ENCODE measurements around the gene TAF5L.
"Not testable (repeated sequence)": the region's sequence is repeated elsewhere in the genome, so short reads cannot be mapped to it uniquely, and the experiment has no call there.

Gene TAF5L

DNA sequence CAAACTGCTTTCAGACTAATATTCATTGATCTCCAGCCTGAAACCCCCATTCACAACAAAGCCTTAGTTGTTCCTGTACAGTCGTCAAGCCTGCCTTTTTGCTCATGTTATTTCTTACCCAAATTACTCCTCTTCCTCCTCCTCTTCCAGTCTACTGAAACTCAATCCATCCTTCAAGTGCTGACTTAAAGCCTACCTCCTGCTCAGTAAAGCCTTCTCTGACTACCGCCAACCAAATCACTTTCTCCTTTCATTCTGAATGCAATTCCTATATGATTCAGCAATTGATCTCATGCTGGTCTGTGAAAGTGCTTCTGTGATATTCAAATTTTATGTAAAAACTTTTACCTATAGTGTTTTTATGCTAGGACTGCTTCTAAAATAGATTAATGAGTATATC lies 18.6 kb downstream of the TAF5L start:
- Histone ChIP-seq H3K4me1 (ENCODE audit: control insufficient read depth, insufficient read depth, low read length) (no peaks in the 10 kb centered on the region), H3K36me3 (ENCODE audit: control insufficient read depth in 2 of 2, insufficient read depth in 2 of 2, low read length in 2 of 2) (peaks cover 48 to 53% of the 10 kb centered on the region in 2 donors), H3K9ac (ENCODE audit: low read length in 2 of 2) (no peak overlapping the region), H3K27me3 (ENCODE audit: control insufficient read depth in 1 of 2, insufficient read depth in 2 of 2, low read length in 2 of 2) (no peaks in the 10 kb centered on the region), H3K4me3 (ENCODE audit: low read length in 2 of 2) (no peak overlapping the region), H3K9me3 (ENCODE audit: control insufficient read depth in 2 of 2, low read length in 2 of 2) (no peaks in the 10 kb centered on the region), H3K27ac (ENCODE audit: low read length) (no peak overlapping the region)

DNA sequence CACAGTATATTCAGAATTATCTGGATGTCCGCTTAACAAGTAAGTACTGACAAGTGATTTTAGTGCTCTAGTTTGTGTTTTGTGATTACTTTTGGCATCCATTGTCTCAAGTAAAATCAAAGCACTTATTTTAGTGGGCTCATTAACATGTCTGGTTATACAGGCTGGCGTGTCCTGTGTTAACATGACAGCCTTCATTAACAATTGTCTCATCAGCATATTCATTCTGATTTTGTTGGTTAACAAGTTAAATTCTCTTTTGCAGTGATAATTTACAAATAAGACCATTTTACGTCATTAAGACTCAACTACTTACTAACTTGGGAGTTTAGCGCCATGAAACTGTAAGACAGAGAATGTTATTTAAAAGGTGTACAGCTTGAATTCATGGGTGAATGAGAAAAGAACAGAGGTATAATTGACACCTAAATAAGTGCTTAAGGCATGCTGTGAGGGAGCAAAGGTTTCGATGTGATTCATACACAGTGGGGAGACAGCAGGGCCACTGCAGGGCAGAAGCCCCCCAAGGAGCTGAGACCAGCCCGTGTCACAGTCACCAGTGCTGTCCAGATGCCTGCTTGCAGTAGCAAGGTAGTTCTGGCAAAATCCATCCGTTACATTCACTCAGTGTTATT lies 22.4 kb downstream of the TAF5L start:
- Histone ChIP-seq H3K4me1 (ENCODE audit: control insufficient read depth, insufficient read depth, low read length) (no peaks in the 10 kb centered on the region), H3K9me3 (ENCODE audit: control insufficient read depth in 2 of 2, low read length in 2 of 2) (no peaks in the 10 kb centered on the region), H3K27me3 (ENCODE audit: control insufficient read depth in 1 of 2, insufficient read depth in 2 of 2, low read length in 2 of 2) (no peaks in the 10 kb centered on the region), H3K9ac (ENCODE audit: low read length in 2 of 2) (no peak overlapping the region), H3K4me3 (ENCODE audit: low read length in 2 of 2) (no peak overlapping the region), H3K36me3 (ENCODE audit: control insufficient read depth in 2 of 2, insufficient read depth in 2 of 2, low read length in 2 of 2) (peaks cover 36% of the 10 kb centered on the region in 2 donors), H3K27ac (ENCODE audit: low read length) (no peak overlapping the region)

DNA sequence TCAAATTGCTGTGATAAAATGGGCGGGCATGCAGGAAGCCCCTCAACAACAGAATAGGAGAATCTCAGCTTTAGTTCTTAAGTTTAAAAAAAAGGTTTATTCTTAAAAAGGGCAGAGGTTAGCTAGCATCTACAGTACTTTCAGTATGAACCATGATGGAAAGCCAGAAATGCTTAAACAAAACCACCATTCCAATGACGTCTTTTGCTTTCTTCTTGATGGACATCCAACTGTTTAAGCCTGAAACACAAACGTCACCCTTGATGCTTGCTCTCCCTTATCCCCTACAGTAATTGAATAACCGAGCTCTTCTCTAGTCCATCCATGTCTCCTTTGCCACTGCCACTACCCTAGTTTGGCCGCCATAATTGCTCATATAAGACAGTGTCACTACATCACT lies 25.7 kb downstream of the TAF5L start:
- Histone ChIP-seq H3K27me3 (ENCODE audit: control insufficient read depth in 1 of 2, insufficient read depth in 2 of 2, low read length in 2 of 2) (no peaks in the 10 kb centered on the region), H3K4me1 (ENCODE audit: control insufficient read depth, insufficient read depth, low read length) (peaks cover 12% of the 10 kb centered on the region), H3K9ac (ENCODE audit: low read length in 2 of 2) (no peak overlapping the region), H3K9me3 (ENCODE audit: control insufficient read depth in 2 of 2, low read length in 2 of 2) (no peaks in the 10 kb centered on the region), H3K36me3 (ENCODE audit: control insufficient read depth in 2 of 2, insufficient read depth in 2 of 2, low read length in 2 of 2) (peaks cover 26 to 29% of the 10 kb centered on the region in 2 donors), H3K4me3 (ENCODE audit: low read length in 2 of 2) (no peak overlapping the region), H3K27ac (ENCODE audit: low read length) (no peak overlapping the region)

DNA sequence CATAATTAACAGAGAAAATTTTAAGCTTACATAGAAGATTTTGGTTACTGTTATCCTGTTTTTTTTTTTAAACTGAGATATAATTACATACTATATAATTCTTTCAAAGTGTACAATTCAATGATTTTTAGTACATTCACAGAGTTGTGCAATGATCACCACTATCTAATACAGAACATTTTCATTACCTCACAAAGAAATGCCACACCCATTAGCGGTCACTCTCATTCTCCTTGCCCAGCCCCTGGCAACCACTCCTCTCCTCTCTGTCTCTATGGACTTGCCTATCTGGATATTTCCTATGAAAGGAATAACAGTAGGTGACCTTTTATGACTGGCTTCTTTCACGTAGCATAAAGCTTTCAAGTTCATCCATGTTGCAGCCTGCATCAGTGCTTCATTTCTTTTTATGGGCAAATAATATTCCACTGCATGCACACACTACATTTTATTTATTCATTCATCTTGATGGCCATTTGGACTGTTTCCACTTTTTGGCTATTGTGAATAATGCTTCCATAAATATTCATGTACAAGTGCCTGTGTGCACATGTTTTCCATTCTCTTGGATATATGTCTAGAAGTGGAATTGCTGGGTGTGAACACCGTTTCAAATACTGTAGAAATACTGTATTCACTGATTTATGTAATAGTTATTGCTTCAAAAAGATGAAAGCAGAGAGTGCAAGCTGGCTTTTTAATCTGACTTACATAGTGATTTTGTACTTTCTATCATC lies 26.5 kb downstream of the TAF5L start:
- H3K4me1 ChIP-seq (ENCODE audit: control insufficient read depth, insufficient read depth, low read length) = peaks cover 12% of the 10 kb centered on the region
- H3K36me3 ChIP-seq (ENCODE audit: control insufficient read depth in 2 of 2, insufficient read depth in 2 of 2, low read length in 2 of 2) = peaks cover 29 to 30% of the 10 kb centered on the region in 2 donors
- no peak overlapping the region for H3K27ac ChIP-seq (ENCODE audit: low read length)

DNA sequence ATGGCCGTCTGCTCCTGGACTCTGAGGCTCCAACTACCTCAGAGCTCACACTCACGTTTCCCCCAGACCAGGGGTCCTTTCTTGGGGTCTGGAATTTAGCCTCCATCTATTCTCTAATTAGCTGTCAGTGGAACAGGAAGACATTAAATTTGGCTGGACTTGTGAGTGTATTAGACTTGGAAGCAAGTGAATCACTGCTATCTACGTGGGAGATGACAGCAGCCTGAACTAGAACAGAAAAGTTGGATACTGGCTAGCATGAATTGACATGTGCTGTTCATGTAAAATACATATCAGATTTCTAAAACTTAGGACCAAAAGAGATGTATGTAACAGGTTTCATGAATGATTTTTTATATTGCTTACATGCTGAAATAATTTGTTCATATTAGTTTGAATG lies 28.0 kb downstream of the TAF5L start:
- no peaks in the 10 kb centered on the region for H3K27me3 ChIP-seq (ENCODE audit: control insufficient read depth in 1 of 2, insufficient read depth in 2 of 2, low read length in 2 of 2)
- H3K27ac ChIP-seq (ENCODE audit: low read length) = peak overlapping the region; percentile 73
- H3K4me3 ChIP-seq (ENCODE audit: low read length in 2 of 2) = peak overlapping the region in 1 of 2 donors; percentile 54
- H3K36me3 ChIP-seq (ENCODE audit: control insufficient read depth in 2 of 2, insufficient read depth in 2 of 2, low read length in 2 of 2) = peaks cover 35 to 36% of the 10 kb centered on the region in 2 donors
- peak overlapping the region in 1 of 2 donors; percentile 58 for H3K9ac ChIP-seq (ENCODE audit: low read length in 2 of 2)
- peaks cover 12% of the 10 kb centered on the region for H3K4me1 ChIP-seq (ENCODE audit: control insufficient read depth, insufficient read depth, low read length)
- no peaks in the 10 kb centered on the region for H3K9me3 ChIP-seq (ENCODE audit: control insufficient read depth in 2 of 2, low read length in 2 of 2)

More for the DNA sequence above, 26.5 kb downstream of the TAF5L start:
- no peak overlapping the region for H3K4me3 ChIP-seq (ENCODE audit: low read length in 2 of 2)
- H3K27me3 ChIP-seq (ENCODE audit: control insufficient read depth in 1 of 2, insufficient read depth in 2 of 2, low read length in 2 of 2) = no peaks in the 10 kb centered on the region
- H3K9ac ChIP-seq (ENCODE audit: low read length in 2 of 2) = no peak overlapping the region
- H3K9me3 ChIP-seq (ENCODE audit: control insufficient read depth in 2 of 2, low read length in 2 of 2) = no peaks in the 10 kb centered on the region

DNA sequence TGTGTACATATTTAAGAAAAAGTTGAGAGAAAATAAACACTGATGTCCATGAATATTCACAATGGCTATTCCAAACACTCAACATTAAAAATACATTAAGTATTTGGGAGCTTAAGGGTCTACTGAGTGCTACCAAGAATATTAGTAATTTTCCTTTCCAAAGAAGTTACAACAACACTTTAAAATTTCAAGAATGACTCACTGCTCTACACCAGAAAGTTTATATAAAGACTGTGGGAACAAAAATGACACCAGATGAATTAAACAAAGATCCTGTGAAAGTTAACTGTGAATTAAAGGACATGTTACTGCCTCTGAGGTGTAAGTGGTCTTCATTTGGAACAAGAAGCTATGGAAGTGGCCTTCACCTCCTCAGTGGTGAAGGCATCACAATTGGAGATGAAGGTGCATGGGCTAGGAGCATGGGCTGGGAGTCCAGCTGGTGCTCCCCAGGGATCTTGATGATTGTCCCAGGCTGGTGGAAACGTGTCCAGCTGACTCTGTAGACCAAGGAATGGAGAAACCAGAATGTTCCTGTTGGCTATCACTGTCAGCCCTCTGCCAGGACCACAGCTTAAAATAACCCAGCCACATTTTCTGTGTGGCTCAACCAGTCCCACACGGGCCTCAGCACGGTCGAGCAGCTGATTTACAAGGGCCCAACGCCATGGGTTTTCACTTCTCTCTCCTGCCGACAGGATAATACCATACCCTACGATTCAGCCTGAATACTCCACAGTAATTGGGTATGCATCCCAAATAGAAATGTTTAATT lies 28.8 kb downstream of the TAF5L start:
- H3K4me3 ChIP-seq (ENCODE audit: low read length in 2 of 2) = peak overlapping the region in 1 of 2 donors; percentile 54
- H3K27me3 ChIP-seq (ENCODE audit: control insufficient read depth in 1 of 2, insufficient read depth in 2 of 2, low read length in 2 of 2) = no peaks in the 10 kb centered on the region
- peak overlapping the region in 1 of 2 donors; percentile 58 for H3K9ac ChIP-seq (ENCODE audit: low read length in 2 of 2)
- H3K36me3 ChIP-seq (ENCODE audit: control insufficient read depth in 2 of 2, insufficient read depth in 2 of 2, low read length in 2 of 2) = peaks cover 31 to 34% of the 10 kb centered on the region in 2 donors
- no peaks in the 10 kb centered on the region for H3K9me3 ChIP-seq (ENCODE audit: control insufficient read depth in 2 of 2, low read length in 2 of 2)
- peak overlapping the region; percentile 73 for H3K27ac ChIP-seq (ENCODE audit: low read length)
- peaks cover 12% of the 10 kb centered on the region for H3K4me1 ChIP-seq (ENCODE audit: control insufficient read depth, insufficient read depth, low read length)

DNA sequence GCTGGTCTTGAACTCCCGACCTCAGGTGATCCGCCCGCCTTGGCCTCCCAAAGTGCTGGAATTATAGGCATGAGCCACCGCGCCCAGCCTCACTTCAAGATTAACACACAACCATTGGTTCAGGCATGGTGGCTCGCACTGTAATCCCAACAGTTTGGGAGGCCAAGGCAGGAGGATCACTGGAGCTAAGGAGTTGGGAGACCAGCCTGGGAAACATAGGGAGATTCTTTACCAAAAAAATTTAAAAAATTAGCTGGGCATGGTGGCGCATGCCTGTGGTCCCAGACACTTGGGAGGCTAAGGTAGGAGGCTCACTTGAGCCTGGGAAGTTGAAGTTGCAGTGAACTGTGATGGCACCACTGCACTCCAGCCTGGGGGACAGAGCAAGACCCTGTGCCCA lies 30.0 kb downstream of the TAF5L start:
- Histone ChIP-seq H3K27ac (ENCODE audit: low read length) (peak overlapping the region; percentile 1), H3K36me3 (ENCODE audit: control insufficient read depth in 2 of 2, insufficient read depth in 2 of 2, low read length in 2 of 2) (peaks cover 18 to 26% of the 10 kb centered on the region in 2 donors), H3K4me1 (ENCODE audit: control insufficient read depth, insufficient read depth, low read length) (peaks cover 12% of the 10 kb centered on the region)
- not testable (repeated sequence) for H3K27me3 ChIP-seq (ENCODE audit: control insufficient read depth in 1 of 2, insufficient read depth in 2 of 2, low read length in 2 of 2); H3K9me3 ChIP-seq (ENCODE audit: control insufficient read depth in 2 of 2, low read length in 2 of 2); H3K9ac ChIP-seq (ENCODE audit: low read length in 2 of 2); H3K4me3 ChIP-seq (ENCODE audit: low read length in 2 of 2)

DNA sequence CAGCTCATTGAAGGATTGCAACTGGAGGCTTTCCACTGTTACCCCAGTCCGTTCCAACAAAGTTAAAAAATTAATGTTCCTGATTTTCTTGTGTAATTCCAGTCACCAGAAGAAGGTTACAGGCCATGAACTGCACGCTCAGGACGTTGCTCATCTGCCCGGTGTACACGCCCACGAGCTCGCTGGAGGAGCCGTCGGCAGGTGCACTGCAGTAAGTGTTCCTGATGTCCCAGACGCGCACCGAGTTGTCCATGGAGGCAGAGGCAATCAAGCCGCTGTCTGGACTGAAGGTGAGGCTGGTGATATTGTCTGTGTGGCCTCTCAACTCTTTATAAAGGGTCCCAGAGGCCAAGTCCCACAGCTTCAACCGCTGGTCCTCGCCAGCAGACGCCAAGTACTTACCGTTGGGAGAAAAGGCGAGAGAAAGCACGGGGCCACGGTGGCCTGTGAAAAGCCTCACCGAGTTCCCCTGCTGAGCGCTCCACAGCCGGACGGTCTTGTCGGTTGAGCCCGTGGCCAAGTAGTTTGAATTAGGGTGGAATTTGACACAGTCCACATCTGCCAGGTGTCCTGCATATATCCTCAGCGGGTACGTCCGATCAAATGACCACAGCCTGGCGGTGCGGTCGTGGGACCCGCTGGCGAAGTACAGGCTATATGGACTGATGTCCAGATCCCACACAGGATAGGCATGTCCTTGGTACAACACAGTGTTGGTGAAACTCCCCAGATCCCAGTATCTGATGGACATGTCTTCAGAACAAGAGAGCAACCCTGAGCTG lies 31.5 kb downstream of the TAF5L start:
- H3K4me1 ChIP-seq (ENCODE audit: control insufficient read depth, insufficient read depth, low read length) = peaks cover 12% of the 10 kb centered on the region
- H3K36me3 ChIP-seq (ENCODE audit: control insufficient read depth in 2 of 2, insufficient read depth in 2 of 2, low read length in 2 of 2) = peaks cover 15 to 22% of the 10 kb centered on the region in 2 donors
- no peak overlapping the region for H3K4me3 ChIP-seq (ENCODE audit: low read length in 2 of 2)
- H3K9ac ChIP-seq (ENCODE audit: low read length in 2 of 2) = no peak overlapping the region
- H3K27me3 ChIP-seq (ENCODE audit: control insufficient read depth in 1 of 2, insufficient read depth in 2 of 2, low read length in 2 of 2) = no peaks in the 10 kb centered on the region
- H3K9me3 ChIP-seq (ENCODE audit: control insufficient read depth in 2 of 2, low read length in 2 of 2) = no peaks in the 10 kb centered on the region
- H3K27ac ChIP-seq (ENCODE audit: low read length) = no peak overlapping the region

DNA sequence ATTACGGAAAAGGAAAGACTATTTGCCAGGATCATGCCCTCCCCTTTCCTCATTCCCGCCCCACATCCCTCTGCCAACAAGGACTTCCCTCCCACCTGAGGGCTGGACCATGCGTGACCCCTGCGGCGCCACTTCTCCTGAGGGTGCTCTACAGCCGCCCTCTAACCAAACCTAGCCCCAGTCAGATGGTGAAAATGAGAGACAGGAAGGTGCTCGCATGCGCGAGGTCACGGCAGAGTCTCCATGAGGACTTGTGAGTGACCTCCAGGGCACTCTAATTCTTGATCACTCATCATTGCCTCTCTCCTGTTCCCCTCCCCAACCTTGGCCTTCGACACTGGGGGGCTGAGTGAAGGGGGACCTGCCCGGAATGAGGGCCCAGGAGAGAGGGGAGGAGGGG lies 32.1 kb downstream of the TAF5L start:
- H3K27ac ChIP-seq (ENCODE audit: low read length) = no peak overlapping the region
- peaks cover 12% of the 10 kb centered on the region for H3K4me1 ChIP-seq (ENCODE audit: control insufficient read depth, insufficient read depth, low read length)
- H3K9ac ChIP-seq (ENCODE audit: low read length in 2 of 2) = no peak overlapping the region
- no peak overlapping the region for H3K4me3 ChIP-seq (ENCODE audit: low read length in 2 of 2)
- peaks cover 15 to 22% of the 10 kb centered on the region in 2 donors for H3K36me3 ChIP-seq (ENCODE audit: control insufficient read depth in 2 of 2, insufficient read depth in 2 of 2, low read length in 2 of 2)
- no peaks in the 10 kb centered on the region for H3K9me3 ChIP-seq (ENCODE audit: control insufficient read depth in 2 of 2, low read length in 2 of 2)
- no peaks in the 10 kb centered on the region for H3K27me3 ChIP-seq (ENCODE audit: control insufficient read depth in 1 of 2, insufficient read depth in 2 of 2, low read length in 2 of 2)

DNA sequence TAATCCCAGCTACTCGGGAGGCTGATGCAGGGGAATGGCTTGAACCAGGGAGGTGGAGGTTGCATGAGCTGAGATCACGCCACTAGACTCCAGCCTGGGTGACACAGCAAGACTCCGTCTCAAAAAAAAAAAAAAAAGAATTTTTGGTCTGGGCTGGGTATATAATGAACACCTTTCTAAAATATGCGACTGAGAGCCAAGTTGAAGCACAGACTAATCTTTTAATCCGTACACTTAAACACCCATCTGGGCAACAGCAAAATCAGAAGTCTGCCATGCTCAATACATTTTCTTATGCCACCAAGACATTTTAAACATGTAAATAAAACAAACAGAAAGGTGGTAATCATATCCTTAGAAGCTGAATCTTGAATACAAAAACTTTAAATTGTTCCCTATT lies 35.8 kb downstream of the TAF5L start:
- peaks cover 15 to 22% of the 10 kb centered on the region in 2 donors for H3K36me3 ChIP-seq (ENCODE audit: control insufficient read depth in 2 of 2, insufficient read depth in 2 of 2, low read length in 2 of 2)
- no peaks in the 10 kb centered on the region for H3K27me3 ChIP-seq (ENCODE audit: control insufficient read depth in 1 of 2, insufficient read depth in 2 of 2, low read length in 2 of 2)
- H3K9ac ChIP-seq (ENCODE audit: low read length in 2 of 2) = no peak overlapping the region
- no peak overlapping the region for H3K4me3 ChIP-seq (ENCODE audit: low read length in 2 of 2)
- H3K9me3 ChIP-seq (ENCODE audit: control insufficient read depth in 2 of 2, low read length in 2 of 2) = no peaks in the 10 kb centered on the region
- no peak overlapping the region for H3K27ac ChIP-seq (ENCODE audit: low read length)
- no peaks in the 10 kb centered on the region for H3K4me1 ChIP-seq (ENCODE audit: control insufficient read depth, insufficient read depth, low read length)
